ENCODE measurements around the gene GPT2. TPM values are rescaled to one million over a fixed set of nuclear protein-coding genes. Genes with fewer than 3 reads are reported as not detected.
A peak's percentile ranks its signal among the peaks of the same experiment; 100 is the strongest.

Gene GPT2
- total RNA-seq, 1 donor from 2014 or later: 93.1 TPM

- H3K27ac Mint-ChIP-seq: no peak overlapping the region
These were observed 32.8 kb downstream of the GPT2 start for GRCh38 chr16:46916980-46917379.

DNA sequence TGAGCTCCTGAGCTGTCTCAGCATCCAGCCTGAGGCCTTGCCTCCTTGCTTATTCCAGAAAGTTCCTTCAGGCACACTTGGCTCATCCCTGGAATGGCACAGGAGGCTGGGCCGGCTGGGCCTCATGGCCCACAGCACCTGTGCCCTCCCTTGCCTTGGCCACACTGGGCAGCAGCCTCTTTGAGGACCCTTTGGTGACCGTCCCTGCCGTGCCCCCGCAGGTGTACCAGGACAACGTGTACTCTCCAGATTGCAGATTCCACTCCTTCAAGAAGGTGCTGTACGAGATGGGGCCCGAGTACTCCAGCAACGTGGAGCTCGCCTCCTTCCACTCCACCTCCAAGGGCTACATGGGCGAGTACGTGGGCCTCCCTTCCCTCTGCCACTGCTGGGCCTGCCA lies 34.2 kb downstream of the GPT2 start:
- Mint-ChIP-seq H3K4me3 (ENCODE audit: low read depth) (no peak overlapping the region), H3K27me3 (no peaks in the 10 kb centered on the region), H3K27ac (peak overlapping the region; percentile 34), H3K4me1 (ENCODE audit: low read depth) (peaks cover 32% of the 10 kb centered on the region), H3K9me3 (ENCODE audit: low read depth) (no peaks in the 10 kb centered on the region), H3K36me3 (ENCODE audit: insufficient read depth) (peaks cover 40% of the 10 kb centered on the region)
- DNase-seq (ENCODE audit: low spot score, unreplicated experiment): no peak
- TF ChIP-seq CTCF (IDR thresholded peaks at IDR 0.05; ENCODE audit: unreplicated experiment): no peak

More at GRCh38 chr16:46916980-46917379, 32.8 kb downstream of the GPT2 start:
- Mint-ChIP-seq H3K4me3 (ENCODE audit: low read depth) (no peak overlapping the region), H3K27me3 (no peaks in the 10 kb centered on the region), H3K36me3 (ENCODE audit: insufficient read depth) (peaks cover 36% of the 10 kb centered on the region), H3K9me3 (ENCODE audit: low read depth) (no peaks in the 10 kb centered on the region), H3K4me1 (ENCODE audit: low read depth) (peaks cover 32% of the 10 kb centered on the region)
- DNase-seq (ENCODE audit: low spot score, unreplicated experiment): no peak
- TF ChIP-seq CTCF (IDR thresholded peaks at IDR 0.05; ENCODE audit: unreplicated experiment): no peak

DNA sequence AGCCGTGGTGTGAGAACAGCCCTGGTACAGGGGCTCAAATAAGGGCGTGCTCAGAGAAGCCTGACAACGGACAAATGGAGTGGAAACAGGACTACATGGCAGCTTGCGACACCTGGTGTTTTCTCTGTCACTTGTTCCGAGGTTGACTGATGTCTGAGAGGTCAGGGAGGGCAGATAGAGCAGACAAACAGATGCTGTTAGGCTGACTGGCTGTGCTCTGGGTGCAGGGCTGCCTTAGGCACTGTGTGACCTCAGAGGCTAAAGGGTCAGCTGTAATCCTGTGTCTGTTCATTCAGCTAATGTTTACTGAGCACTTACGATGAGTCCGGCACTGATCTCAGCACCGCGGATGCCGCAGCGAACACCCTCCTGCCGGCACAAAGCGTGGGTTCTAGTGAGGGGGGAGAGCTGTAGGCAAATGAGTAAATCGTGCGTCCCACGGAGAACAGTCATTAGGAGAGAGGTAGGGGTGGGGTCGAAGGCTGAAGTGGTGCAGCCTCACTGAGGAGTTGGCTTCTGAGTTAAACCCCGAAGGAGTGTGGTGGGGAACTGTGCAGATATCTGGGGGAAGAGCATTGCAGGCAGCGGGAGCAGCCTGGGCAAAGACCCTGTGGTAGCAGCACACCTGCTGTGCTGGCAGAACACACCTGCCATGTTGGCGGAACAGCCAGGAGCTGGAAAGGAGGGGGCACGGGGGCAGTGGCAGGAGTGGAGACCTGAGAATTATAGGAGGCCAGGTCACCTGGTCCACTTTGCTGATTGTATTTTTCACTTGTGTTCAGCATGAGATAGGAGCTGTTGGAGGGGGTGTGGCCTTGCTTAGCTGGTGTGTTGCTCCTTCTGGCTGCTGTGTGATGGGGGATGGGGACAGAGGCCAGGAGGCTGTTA lies 35.0 kb downstream of the GPT2 start:
- Mint-ChIP-seq H3K27ac (peak overlapping the region; percentile 93), H3K27me3 (no peaks in the 10 kb centered on the region), H3K36me3 (ENCODE audit: insufficient read depth) (peaks cover 43% of the 10 kb centered on the region), H3K9me3 (ENCODE audit: low read depth) (no peaks in the 10 kb centered on the region), H3K4me3 (ENCODE audit: low read depth) (peak overlapping the region; percentile 17), H3K4me1 (ENCODE audit: low read depth) (peaks cover 32% of the 10 kb centered on the region)
- no peak for DNase-seq (ENCODE audit: low spot score, unreplicated experiment)
- peak; percentile 29 for TF ChIP-seq CTCF (IDR thresholded peaks at IDR 0.05; ENCODE audit: unreplicated experiment)

DNA sequence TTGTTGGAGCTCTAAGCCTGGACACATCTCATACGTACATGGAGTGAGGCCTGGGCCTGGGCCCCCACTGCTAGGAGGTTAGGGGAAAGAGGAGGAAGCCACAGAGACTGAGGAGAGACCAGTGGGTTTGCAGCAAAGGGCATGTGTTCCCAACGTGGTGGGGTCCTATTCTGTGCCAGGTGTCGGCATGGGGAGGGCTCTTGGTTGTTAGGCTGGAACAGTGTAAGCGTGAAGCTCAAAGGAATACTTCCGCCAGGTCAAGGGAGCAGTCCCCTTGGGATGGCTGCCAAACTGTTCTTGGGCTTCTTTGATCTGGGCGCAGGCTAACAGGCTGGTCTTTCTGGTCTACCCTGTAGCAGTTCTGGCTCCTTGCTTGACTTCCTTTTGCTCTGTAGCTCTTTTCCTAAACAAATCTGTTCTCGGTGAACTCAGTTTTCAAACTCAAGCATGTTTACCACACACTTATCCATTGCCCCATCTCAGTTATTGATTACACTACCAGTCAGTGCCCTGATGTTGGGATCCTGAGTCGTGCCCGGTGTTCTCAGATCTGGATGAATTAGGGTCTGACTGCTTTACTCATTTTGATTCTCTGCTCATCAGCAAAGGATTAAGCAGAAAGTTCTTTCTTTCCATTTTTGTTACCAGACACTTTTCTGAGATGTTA lies 36.4 kb downstream of the GPT2 start:
- no peaks in the 10 kb centered on the region for H3K27me3 Mint-ChIP-seq
- no peaks in the 10 kb centered on the region for H3K9me3 Mint-ChIP-seq (ENCODE audit: low read depth)
- H3K27ac Mint-ChIP-seq: peak overlapping the region; percentile 34
- peaks cover 32% of the 10 kb centered on the region for H3K4me1 Mint-ChIP-seq (ENCODE audit: low read depth)
- peaks cover 38% of the 10 kb centered on the region for H3K36me3 Mint-ChIP-seq (ENCODE audit: insufficient read depth)
- H3K4me3 Mint-ChIP-seq (ENCODE audit: low read depth): no peak overlapping the region
- DNase-seq (ENCODE audit: low spot score, unreplicated experiment): no peak
- TF ChIP-seq CTCF (IDR thresholded peaks at IDR 0.05; ENCODE audit: unreplicated experiment): no peak

DNA sequence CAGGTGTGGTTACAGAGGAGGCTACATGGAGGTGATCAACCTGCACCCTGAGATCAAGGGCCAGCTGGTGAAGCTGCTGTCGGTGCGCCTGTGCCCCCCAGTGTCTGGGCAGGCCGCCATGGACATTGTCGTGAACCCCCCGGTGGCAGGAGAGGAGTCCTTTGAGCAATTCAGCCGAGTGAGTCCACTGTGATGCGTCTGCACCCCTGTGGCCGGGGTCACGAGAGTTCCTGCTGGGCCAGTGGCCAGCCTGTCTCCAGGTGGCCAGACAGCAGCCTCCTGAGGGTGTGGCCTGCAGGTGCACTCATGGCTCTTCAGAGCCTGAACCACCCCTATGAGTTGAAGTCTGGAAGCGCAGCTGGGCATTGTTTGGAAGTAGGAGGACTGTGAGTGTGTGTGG lies 38.1 kb downstream of the GPT2 start:
- H3K4me1 Mint-ChIP-seq (ENCODE audit: low read depth): peaks cover 32% of the 10 kb centered on the region
- no peaks in the 10 kb centered on the region for H3K27me3 Mint-ChIP-seq
- no peak for TF ChIP-seq CTCF (IDR thresholded peaks at IDR 0.05; ENCODE audit: unreplicated experiment)
- H3K4me3 Mint-ChIP-seq (ENCODE audit: low read depth): no peak overlapping the region
- DNase-seq (ENCODE audit: low spot score, unreplicated experiment): no peak
- no peak overlapping the region for H3K27ac Mint-ChIP-seq
- no peaks in the 10 kb centered on the region for H3K9me3 Mint-ChIP-seq (ENCODE audit: low read depth)
- peaks cover 32% of the 10 kb centered on the region for H3K36me3 Mint-ChIP-seq (ENCODE audit: insufficient read depth)
